Measurements from ENCODE around the gene ZBTB21.

ZBTB21 gene

GRCh38 chr21:42019101-42019605, 9.0 kb upstream of the ZBTB21 start:
- H3K4me1 ChIP-seq (ENCODE audit: control insufficient read depth, insufficient read depth, low read length, poor library complexity, severe bottlenecking) = peaks cover 11% of the 10 kb centered on the region
- 89 to 93% methylated on average over 8 to 11 of the region's 11 CpGs for WGBS, 2 experiments (ENCODE audit: insufficient coverage in 2 of 2)
- no peak overlapping the region for H3K4me3 ChIP-seq (ENCODE audit: extremely low read depth, insufficient read depth, low read length, poor library complexity, severe bottlenecking)
- H3K36me3 ChIP-seq (ENCODE audit: control insufficient read depth, insufficient read depth, low read length) = no peaks in the 10 kb centered on the region
- H3K9me3 ChIP-seq (ENCODE audit: control insufficient read depth, low read length) = peaks cover 4% of the 10 kb centered on the region
- no peak overlapping the region for H3K27ac ChIP-seq (ENCODE audit: low read depth, low read length, severe bottlenecking)

- Histone ChIP-seq H3K36me3 (ENCODE audit: control insufficient read depth, insufficient read depth, low read length) (no peaks in the 10 kb centered on the region), H3K4me3 (ENCODE audit: extremely low read depth, insufficient read depth, low read length, poor library complexity, severe bottlenecking) (no peak overlapping the region), H3K9me3 (ENCODE audit: control insufficient read depth, low read length) (peaks cover 4% of the 10 kb centered on the region), H3K4me1 (ENCODE audit: control insufficient read depth, insufficient read depth, low read length, poor library complexity, severe bottlenecking) (peaks cover 5% of the 10 kb centered on the region), H3K27ac (ENCODE audit: low read depth, low read length, severe bottlenecking) (no peak overlapping the region)
- no CpG with 5 or more reads among the region's 2 CpGs for WGBS, 2 experiments (ENCODE audit: insufficient coverage in 2 of 2)
Measured at GRCh38 chr21:42017022-42017421, 6.9 kb upstream of the ZBTB21 start.

- no peaks in the 10 kb centered on the region for H3K4me1 ChIP-seq (ENCODE audit: control insufficient read depth, insufficient read depth, low read length, poor library complexity, severe bottlenecking)
- H3K27ac ChIP-seq (ENCODE audit: low read depth, low read length, severe bottlenecking) = no peak overlapping the region
- WGBS, 2 experiments (ENCODE audit: insufficient coverage in 2 of 2) = 92 to 94% methylated on average over 14 of the region's 19 CpGs
- no peaks in the 10 kb centered on the region for H3K36me3 ChIP-seq (ENCODE audit: control insufficient read depth, insufficient read depth, low read length)
- no peak overlapping the region for H3K4me3 ChIP-seq (ENCODE audit: extremely low read depth, insufficient read depth, low read length, poor library complexity, severe bottlenecking)
- peaks cover 4% of the 10 kb centered on the region for H3K9me3 ChIP-seq (ENCODE audit: control insufficient read depth, low read length)
Measured at GRCh38 chr21:42016364-42016985, 6.3 kb upstream of the ZBTB21 start.

GRCh38 chr21:42013931-42014330, 3.8 kb upstream of the ZBTB21 start:
- WGBS, 2 experiments (ENCODE audit: insufficient coverage in 2 of 2) = 88 to 95% methylated on average over 5 to 6 of the region's 7 CpGs

GRCh38 chr21:42013376-42013775, 3.2 kb upstream of the ZBTB21 start:
- no peak overlapping the region for H3K27ac ChIP-seq (ENCODE audit: low read depth, low read length, severe bottlenecking)
- peaks cover 4% of the 10 kb centered on the region for H3K9me3 ChIP-seq (ENCODE audit: control insufficient read depth, low read length)
- no peak overlapping the region for H3K4me3 ChIP-seq (ENCODE audit: extremely low read depth, insufficient read depth, low read length, poor library complexity, severe bottlenecking)
- no peaks in the 10 kb centered on the region for H3K4me1 ChIP-seq (ENCODE audit: control insufficient read depth, insufficient read depth, low read length, poor library complexity, severe bottlenecking)
- no peaks in the 10 kb centered on the region for H3K36me3 ChIP-seq (ENCODE audit: control insufficient read depth, insufficient read depth, low read length)
- WGBS, 2 experiments (ENCODE audit: insufficient coverage in 2 of 2) = 93 to 94% methylated on average over 4 of the region's 4 CpGs

More at GRCh38 chr21:42013931-42014330, 3.8 kb upstream of the ZBTB21 start:
- H3K27ac ChIP-seq (ENCODE audit: low read depth, low read length, severe bottlenecking) = no peak overlapping the region
- peaks cover 4% of the 10 kb centered on the region for H3K9me3 ChIP-seq (ENCODE audit: control insufficient read depth, low read length)
- H3K4me3 ChIP-seq (ENCODE audit: extremely low read depth, insufficient read depth, low read length, poor library complexity, severe bottlenecking) = no peak overlapping the region
- no peaks in the 10 kb centered on the region for H3K36me3 ChIP-seq (ENCODE audit: control insufficient read depth, insufficient read depth, low read length)
- H3K4me1 ChIP-seq (ENCODE audit: control insufficient read depth, insufficient read depth, low read length, poor library complexity, severe bottlenecking) = no peaks in the 10 kb centered on the region

- peaks cover 4% of the 10 kb centered on the region for H3K9me3 ChIP-seq (ENCODE audit: control insufficient read depth, low read length)
- H3K36me3 ChIP-seq (ENCODE audit: control insufficient read depth, insufficient read depth, low read length) = peaks cover 4% of the 10 kb centered on the region
- WGBS, 2 experiments (ENCODE audit: insufficient coverage in 2 of 2) = 82 to 83% methylated on average over 3 of the region's 3 CpGs
- no peak overlapping the region for H3K4me3 ChIP-seq (ENCODE audit: extremely low read depth, insufficient read depth, low read length, poor library complexity, severe bottlenecking)
- no peak overlapping the region for H3K27ac ChIP-seq (ENCODE audit: low read depth, low read length, severe bottlenecking)
- H3K4me1 ChIP-seq (ENCODE audit: control insufficient read depth, insufficient read depth, low read length, poor library complexity, severe bottlenecking) = no peaks in the 10 kb centered on the region
Measured at GRCh38 chr21:42012763-42013329, 2.7 kb upstream of the ZBTB21 start.

- Histone ChIP-seq H3K9me3 (ENCODE audit: control insufficient read depth, low read length) (peaks cover 4% of the 10 kb centered on the region), H3K4me3 (ENCODE audit: extremely low read depth, insufficient read depth, low read length, poor library complexity, severe bottlenecking) (no peak overlapping the region), H3K36me3 (ENCODE audit: control insufficient read depth, insufficient read depth, low read length) (peaks cover 6% of the 10 kb centered on the region), H3K4me1 (ENCODE audit: control insufficient read depth, insufficient read depth, low read length, poor library complexity, severe bottlenecking) (no peaks in the 10 kb centered on the region), H3K27ac (ENCODE audit: low read depth, low read length, severe bottlenecking) (no peak overlapping the region)
- 93 to 96% methylated on average over 9 of the region's 9 CpGs for WGBS, 2 experiments (ENCODE audit: insufficient coverage in 2 of 2)
Measured at GRCh38 chr21:42012344-42012743, 2.2 kb upstream of the ZBTB21 start.

GRCh38 chr21:42010507-42011495, 641 bp upstream of the ZBTB21 start:
- Histone ChIP-seq H3K27ac (ENCODE audit: low read depth, low read length, severe bottlenecking) (peak overlapping the region; percentile 64), H3K4me1 (ENCODE audit: control insufficient read depth, insufficient read depth, low read length, poor library complexity, severe bottlenecking) (no peaks in the 10 kb centered on the region), H3K4me3 (ENCODE audit: extremely low read depth, insufficient read depth, low read length, poor library complexity, severe bottlenecking) (peak overlapping the region; percentile 70), H3K36me3 (ENCODE audit: control insufficient read depth, insufficient read depth, low read length) (peaks cover 15% of the 10 kb centered on the region), H3K9me3 (ENCODE audit: control insufficient read depth, low read length) (peaks cover 4% of the 10 kb centered on the region)
- 1% methylated on average over 88 to 110 of the region's 120 CpGs for WGBS, 2 experiments (ENCODE audit: insufficient coverage in 2 of 2)

GRCh38 chr21:42009018-42009830, 936 bp downstream of the ZBTB21 start:
- WGBS, 2 experiments (ENCODE audit: insufficient coverage in 2 of 2) = 2 to 3% methylated on average over 56 to 81 of the region's 86 CpGs
- Histone ChIP-seq H3K4me3 (ENCODE audit: extremely low read depth, insufficient read depth, low read length, poor library complexity, severe bottlenecking) (peak overlapping the region; percentile 70), H3K36me3 (ENCODE audit: control insufficient read depth, insufficient read depth, low read length) (peaks cover 26% of the 10 kb centered on the region), H3K9me3 (ENCODE audit: control insufficient read depth, low read length) (no peaks in the 10 kb centered on the region), H3K27ac (ENCODE audit: low read depth, low read length, severe bottlenecking) (peak overlapping the region; percentile 99), H3K4me1 (ENCODE audit: control insufficient read depth, insufficient read depth, low read length, poor library complexity, severe bottlenecking) (no peaks in the 10 kb centered on the region)

GRCh38 chr21:42007356-42007940, 2.7 kb downstream of the ZBTB21 start:
- Histone ChIP-seq H3K4me1 (ENCODE audit: control insufficient read depth, insufficient read depth, low read length, poor library complexity, severe bottlenecking) (no peaks in the 10 kb centered on the region), H3K27ac (ENCODE audit: low read depth, low read length, severe bottlenecking) (no peak overlapping the region), H3K9me3 (ENCODE audit: control insufficient read depth, low read length) (no peaks in the 10 kb centered on the region), H3K36me3 (ENCODE audit: control insufficient read depth, insufficient read depth, low read length) (peaks cover 28% of the 10 kb centered on the region), H3K4me3 (ENCODE audit: extremely low read depth, insufficient read depth, low read length, poor library complexity, severe bottlenecking) (no peak overlapping the region)
- WGBS, 2 experiments (ENCODE audit: insufficient coverage in 2 of 2) = 94 to 97% methylated on average over 6 of the region's 6 CpGs
